ENCODE measurements around the gene SRP9. TPM values are rescaled to one million over a fixed set of nuclear protein-coding genes. Genes with fewer than 3 reads are reported as not detected.
A peak's percentile ranks its signal among the peaks of the same experiment; 100 is the strongest.

Gene SRP9
- polyA plus RNA-seq, 1 of the 3 experiments (the other 2 are of a cell fraction) = 156 TPM

DNA sequence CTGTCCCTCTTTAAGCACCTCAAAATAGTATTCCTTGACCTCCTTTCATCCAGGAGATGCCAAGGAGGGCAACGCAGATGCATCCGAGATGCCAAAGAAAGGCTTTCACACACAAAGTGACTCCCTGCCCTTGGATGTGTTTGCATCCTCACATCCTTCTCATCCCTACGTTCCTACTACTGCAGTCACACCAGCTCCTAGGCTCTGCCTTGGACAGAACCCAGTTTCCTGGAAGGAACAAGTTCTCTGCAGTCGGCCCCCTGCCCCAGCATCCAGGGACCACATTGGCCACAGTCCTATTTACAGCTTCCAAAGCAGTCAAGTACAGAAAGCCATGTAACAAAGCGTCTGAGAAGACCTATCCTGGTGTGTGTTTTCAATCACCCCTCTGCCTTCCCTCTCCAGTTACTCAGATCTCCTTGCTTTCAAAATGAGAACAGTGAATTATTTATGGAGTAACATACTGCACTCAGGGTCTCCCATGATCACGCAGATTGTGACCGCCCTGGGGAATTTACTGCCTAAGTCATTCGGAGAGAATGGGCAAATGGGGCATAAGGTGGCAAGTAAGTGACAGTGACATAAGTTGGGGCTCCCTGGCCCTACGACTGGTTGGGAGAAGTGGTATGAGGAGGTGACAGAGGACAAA, 21.8 kb upstream of the SRP9 start:
- ChIA-PET CTCF (interaction anchor here (0.6 to 1.8 kb wide), 2 partner anchors 16 to 280 kb away, joined by 3 to 5 read pairs; no protein-coding TSS in a partner anchor), POLR2A (no interaction called here)
- peak overlapping the region; percentile 56 to 74; a peak in 3 of 4 replicates for H3K27ac ChIP-seq (ENCODE audit: low read depth in 2 of 2, low read length in 1 of 2)
- H3K27me3 ChIP-seq (ENCODE audit: insufficient read depth) = no peaks in the 10 kb centered on the region
- H3K9ac ChIP-seq = peak overlapping the region; percentile 14; the same call in 1 of the 2 replicates
- no peaks in the 10 kb centered on the region for H3K79me2 ChIP-seq (ENCODE audit: insufficient read depth)
- TF ChIP-seq FOXM1 (IDR thresholded peaks at IDR 0.05; ENCODE audit: low read depth) (no peak), ELF1 (IDR thresholded peaks at IDR 0.05) (no peak), RCOR1 (IDR thresholded peaks at IDR 0.05; ENCODE audit: low read length) (no peak), YY1 (IDR thresholded peaks at IDR 0.05; ENCODE audit: low read depth) (no peak), NFIC (IDR thresholded peaks at IDR 0.05; ENCODE audit: borderline replicate concordance) (no peak), GATA2 (CRISPR knock-in tag; IDR thresholded peaks at IDR 0.05) (no peak), RXRA (IDR thresholded peaks at IDR 0.05; ENCODE audit: borderline replicate concordance, low read depth) (no peak), EP300 (IDR thresholded peaks at IDR 0.05; ENCODE audit: borderline replicate concordance in 1 of 2, low read depth in 1 of 2, low read length in 1 of 2) (no peak), FOXJ3 (CRISPR knock-in tag; IDR thresholded peaks at IDR 0.05) (no peak), TCF12 (IDR thresholded peaks at IDR 0.05) (no peak), EZH2phosphoT487 (IDR thresholded peaks at IDR 0.05; ENCODE audit: borderline replicate concordance, low read depth) (no peak), RFX5 (IDR thresholded peaks at IDR 0.05; ENCODE audit: low read length) (no peak)
- TF ChIP-seq, protein P1, sequence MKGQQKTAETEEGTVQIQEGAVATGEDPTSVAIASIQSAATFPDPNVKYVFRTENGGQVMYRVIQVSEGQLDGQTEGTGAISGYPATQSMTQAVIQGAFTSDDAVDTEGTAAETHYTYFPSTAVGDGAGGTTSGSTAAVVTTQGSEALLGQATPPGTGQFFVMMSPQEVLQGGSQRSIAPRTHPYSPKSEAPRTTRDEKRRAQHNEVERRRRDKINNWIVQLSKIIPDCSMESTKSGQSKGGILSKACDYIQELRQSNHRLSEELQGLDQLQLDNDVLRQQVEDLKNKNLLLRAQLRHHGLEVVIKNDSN (IDR thresholded peaks at IDR 0.05; ENCODE audit: borderline replicate concordance, low read depth) = no peak
- TF ChIP-seq, protein P2, sequence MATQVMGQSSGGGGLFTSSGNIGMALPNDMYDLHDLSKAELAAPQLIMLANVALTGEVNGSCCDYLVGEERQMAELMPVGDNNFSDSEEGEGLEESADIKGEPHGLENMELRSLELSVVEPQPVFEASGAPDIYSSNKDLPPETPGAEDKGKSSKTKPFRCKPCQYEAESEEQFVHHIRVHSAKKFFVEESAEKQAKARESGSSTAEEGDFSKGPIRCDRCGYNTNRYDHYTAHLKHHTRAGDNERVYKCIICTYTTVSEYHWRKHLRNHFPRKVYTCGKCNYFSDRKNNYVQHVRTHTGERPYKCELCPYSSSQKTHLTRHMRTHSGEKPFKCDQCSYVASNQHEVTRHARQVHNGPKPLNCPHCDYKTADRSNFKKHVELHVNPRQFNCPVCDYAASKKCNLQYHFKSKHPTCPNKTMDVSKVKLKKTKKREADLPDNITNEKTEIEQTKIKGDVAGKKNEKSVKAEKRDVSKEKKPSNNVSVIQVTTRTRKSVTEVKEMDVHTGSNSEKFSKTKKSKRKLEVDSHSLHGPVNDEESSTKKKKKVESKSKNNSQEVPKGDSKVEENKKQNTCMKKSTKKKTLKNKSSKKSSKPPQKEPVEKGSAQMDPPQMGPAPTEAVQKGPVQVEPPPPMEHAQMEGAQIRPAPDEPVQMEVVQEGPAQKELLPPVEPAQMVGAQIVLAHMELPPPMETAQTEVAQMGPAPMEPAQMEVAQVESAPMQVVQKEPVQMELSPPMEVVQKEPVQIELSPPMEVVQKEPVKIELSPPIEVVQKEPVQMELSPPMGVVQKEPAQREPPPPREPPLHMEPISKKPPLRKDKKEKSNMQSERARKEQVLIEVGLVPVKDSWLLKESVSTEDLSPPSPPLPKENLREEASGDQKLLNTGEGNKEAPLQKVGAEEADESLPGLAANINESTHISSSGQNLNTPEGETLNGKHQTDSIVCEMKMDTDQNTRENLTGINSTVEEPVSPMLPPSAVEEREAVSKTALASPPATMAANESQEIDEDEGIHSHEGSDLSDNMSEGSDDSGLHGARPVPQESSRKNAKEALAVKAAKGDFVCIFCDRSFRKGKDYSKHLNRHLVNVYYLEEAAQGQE (IDR thresholded peaks at IDR 0.05; ENCODE audit: low read depth, low read length) = no peak
- TF ChIP-seq, protein P3, sequence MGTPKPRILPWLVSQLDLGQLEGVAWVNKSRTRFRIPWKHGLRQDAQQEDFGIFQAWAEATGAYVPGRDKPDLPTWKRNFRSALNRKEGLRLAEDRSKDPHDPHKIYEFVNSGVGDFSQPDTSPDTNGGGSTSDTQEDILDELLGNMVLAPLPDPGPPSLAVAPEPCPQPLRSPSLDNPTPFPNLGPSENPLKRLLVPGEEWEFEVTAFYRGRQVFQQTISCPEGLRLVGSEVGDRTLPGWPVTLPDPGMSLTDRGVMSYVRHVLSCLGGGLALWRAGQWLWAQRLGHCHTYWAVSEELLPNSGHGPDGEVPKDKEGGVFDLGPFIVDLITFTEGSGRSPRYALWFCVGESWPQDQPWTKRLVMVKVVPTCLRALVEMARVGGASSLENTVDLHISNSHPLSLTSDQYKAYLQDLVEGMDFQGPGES (IDR thresholded peaks at IDR 0.05; ENCODE audit: low read depth, low read length) = no peak
- TF ChIP-seq, protein P4, sequence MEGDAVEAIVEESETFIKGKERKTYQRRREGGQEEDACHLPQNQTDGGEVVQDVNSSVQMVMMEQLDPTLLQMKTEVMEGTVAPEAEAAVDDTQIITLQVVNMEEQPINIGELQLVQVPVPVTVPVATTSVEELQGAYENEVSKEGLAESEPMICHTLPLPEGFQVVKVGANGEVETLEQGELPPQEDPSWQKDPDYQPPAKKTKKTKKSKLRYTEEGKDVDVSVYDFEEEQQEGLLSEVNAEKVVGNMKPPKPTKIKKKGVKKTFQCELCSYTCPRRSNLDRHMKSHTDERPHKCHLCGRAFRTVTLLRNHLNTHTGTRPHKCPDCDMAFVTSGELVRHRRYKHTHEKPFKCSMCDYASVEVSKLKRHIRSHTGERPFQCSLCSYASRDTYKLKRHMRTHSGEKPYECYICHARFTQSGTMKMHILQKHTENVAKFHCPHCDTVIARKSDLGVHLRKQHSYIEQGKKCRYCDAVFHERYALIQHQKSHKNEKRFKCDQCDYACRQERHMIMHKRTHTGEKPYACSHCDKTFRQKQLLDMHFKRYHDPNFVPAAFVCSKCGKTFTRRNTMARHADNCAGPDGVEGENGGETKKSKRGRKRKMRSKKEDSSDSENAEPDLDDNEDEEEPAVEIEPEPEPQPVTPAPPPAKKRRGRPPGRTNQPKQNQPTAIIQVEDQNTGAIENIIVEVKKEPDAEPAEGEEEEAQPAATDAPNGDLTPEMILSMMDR (IDR thresholded peaks at IDR 0.05) = no peak
- H3K9me2 ChIP-seq = no peaks in the 10 kb centered on the region
- peaks cover 10% of the 10 kb centered on the region in 2 experiments for H3K4me1 ChIP-seq (ENCODE audit: control insufficient read depth in 1 of 2, insufficient read depth in 2 of 2, low read depth in 1 of 2, low read length in 1 of 2)
- H2AFZ ChIP-seq (ENCODE audit: low read depth) = peak overlapping the region; percentile 12; the same call in 1 of the 2 replicates
- WGBS (ENCODE audit: low lambda C conversion rate) = 83% methylated on average over 9 of the region's 9 CpGs
- H3K36me3 ChIP-seq (replicated peaks in 1 of 2; ENCODE audit: control insufficient read depth in 1 of 2, insufficient read depth in 2 of 2, low read length in 1 of 2) = no peaks in the 10 kb centered on the region
- no peaks in the 10 kb centered on the region for H4K20me1 ChIP-seq (ENCODE audit: insufficient read depth)
- DNase-seq = no peak
- H3K9me3 ChIP-seq = no peaks in the 10 kb centered on the region
- no peak overlapping the region for H3K4me3 ChIP-seq (ENCODE audit: low read depth in 2 of 2, low read length in 1 of 2)
- H3F3A ChIP-seq (replicated peaks; ENCODE audit: insufficient read depth) = peaks cover 9% of the 10 kb centered on the region
- peak overlapping the region; percentile 11; the same call in 1 of the 2 replicates for H3K4me2 ChIP-seq

All from SK-N-SH (cell line).